ENCODE data around the gene PERCC1. TPM values are rescaled to one million over a fixed set of nuclear protein-coding genes. Genes with fewer than 3 reads are reported as not detected.
A peak's percentile ranks its signal among the peaks of the same experiment; 100 is the strongest.
"Not testable (repeated sequence)": the region's sequence is repeated elsewhere in the genome, so short reads cannot be mapped to it uniquely, and the experiment has no call there.

PERCC1 gene
- total and polyA plus RNA-seq, 3 donors from 2014 or later: 0.31 to 0.71 TPM; not detected in 1

- Histone ChIP-seq H3K27ac (peak overlapping the region; percentile 87 to 93), H3K36me3 (ENCODE audit: low read depth, missing control alignments) (no peaks in the 10 kb centered on the region), H3K27me3 (no peaks in the 10 kb centered on the region), H3K9me3 (no peaks in the 10 kb centered on the region), H3K4me3 (peak overlapping the region; percentile 88 to 89), H3K4me1 (peaks cover 14% of the 10 kb centered on the region)
- intact Hi-C loops (cut with DNase I; ENCODE audit: low total_unique reads): no loop called here
- 35 to 48% methylated on average over 15 of the region's 15 CpGs for WGBS, 2 donors
- TF ChIP-seq POLR2A (IDR thresholded peaks at IDR 0.05) (no peak), CTCF (IDR thresholded peaks at IDR 0.05) (no peak)
- no peak for DNase-seq
Measured at GRCh38 chr16:1475552-1476114, 44.8 kb downstream of the PERCC1 start.

DNA sequence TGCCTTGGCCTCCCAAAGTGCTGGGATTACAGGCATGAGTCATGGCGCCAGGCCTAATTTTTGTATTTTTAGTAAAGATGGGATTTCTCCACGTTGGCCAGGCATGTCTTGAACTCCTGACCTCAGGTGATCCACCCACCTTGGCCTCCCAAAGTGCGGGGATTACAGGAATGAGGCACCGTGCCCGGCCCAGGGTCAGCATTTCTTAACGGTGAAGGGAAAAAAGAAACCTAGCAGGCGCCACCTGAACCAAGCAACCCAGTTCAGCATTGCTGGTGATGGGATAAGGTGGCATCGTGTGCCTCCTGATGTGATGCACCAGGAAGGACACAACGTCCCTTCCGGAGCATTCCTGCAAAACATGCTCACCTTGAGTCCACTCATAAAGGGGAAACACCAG, 46.2 kb downstream of the PERCC1 start:
- Histone ChIP-seq H3K27me3 (no peaks in the 10 kb centered on the region), H3K4me1 (peaks cover 8% of the 10 kb centered on the region), H3K9me3 (no peaks in the 10 kb centered on the region), H3K27ac (no peak overlapping the region), H3K36me3 (ENCODE audit: low read depth, missing control alignments) (no peaks in the 10 kb centered on the region), H3K4me3 (no peak overlapping the region)
- 83 to 92% methylated on average over 4 to 10 of the region's 10 CpGs for WGBS, 2 donors
- intact Hi-C loops (cut with DNase I; ENCODE audit: low total_unique reads): no loop called here
- no peak for DNase-seq
- no peak for TF ChIP-seq POLR2A (IDR thresholded peaks at IDR 0.05)

- H3K36me3 ChIP-seq (ENCODE audit: low read depth, missing control alignments); H3K27ac ChIP-seq; H3K27me3 ChIP-seq; H3K4me3 ChIP-seq; intact Hi-C loops (cut with DNase I; ENCODE audit: low total_unique reads); DNase-seq; H3K9me3 ChIP-seq; H3K4me1 ChIP-seq: not testable (repeated sequence)
- 92 to 95% methylated on average over 9 of the region's 9 CpGs for WGBS, 2 donors
Measured at GRCh38 chr16:1478937-1479336, 48.1 kb downstream of the PERCC1 start.

- DNase-seq: no peak
- H3K4me1 ChIP-seq: no peaks in the 10 kb centered on the region
- 73 to 82% methylated on average over 22 to 28 of the region's 28 CpGs for WGBS, 2 donors
Measured at GRCh38 chr16:1481906-1482835, 51.3 kb downstream of the PERCC1 start.

More at GRCh38 chr16:1481906-1482835, 51.3 kb downstream of the PERCC1 start:
- TF ChIP-seq POLR2A (IDR thresholded peaks at IDR 0.05) (no peak), CTCF (IDR thresholded peaks at IDR 0.05) (no peak)
- intact Hi-C loops (cut with DNase I; ENCODE audit: low total_unique reads): no loop called here
- Histone ChIP-seq H3K27ac (no peak overlapping the region), H3K4me3 (no peak overlapping the region), H3K36me3 (ENCODE audit: low read depth, missing control alignments) (no peaks in the 10 kb centered on the region), H3K27me3 (no peaks in the 10 kb centered on the region), H3K9me3 (no peaks in the 10 kb centered on the region)

Other genes with a start within 250 kb of the PERCC1 start
- gene TPSG1, start 205.8 kb upstream of the PERCC1 start, total RNA-seq: 1 to 10 TPM in 1 of 2 donors, not detected in 1; 1.2 TPM
- gene TPSG1, start 205.8 kb upstream of the PERCC1 start, polyA plus RNA-seq (ENCODE audit: insufficient read depth, low read depth, low replicate concordance): not detected
- gene TPSB2, start 200.9 kb upstream of the PERCC1 start, total RNA-seq: 10 to 100 TPM; 10.8 to 49.5 TPM
- 16.1 TPM for gene TPSB2, start 200.9 kb upstream of the PERCC1 start, polyA plus RNA-seq (ENCODE audit: insufficient read depth, low read depth, low replicate concordance)
- gene TPSAB1, start 190.4 kb upstream of the PERCC1 start, total RNA-seq: 10 to 100 TPM; 11.7 to 32.0 TPM
- gene TPSAB1, start 190.4 kb upstream of the PERCC1 start, polyA plus RNA-seq (ENCODE audit: insufficient read depth, low read depth, low replicate concordance): 12.2 TPM
- gene TPSD1, start 175.0 kb upstream of the PERCC1 start, total RNA-seq: 1 to 10 TPM; 1.1 to 1.6 TPM
- gene TPSD1, start 175.0 kb upstream of the PERCC1 start, polyA plus RNA-seq (ENCODE audit: insufficient read depth, low read depth, low replicate concordance): 1.1 TPM
- gene UBE2I, start 121.4 kb upstream of the PERCC1 start, total RNA-seq: 100 to 1,000 TPM; 116 to 127 TPM
- gene UBE2I, start 121.4 kb upstream of the PERCC1 start, polyA plus RNA-seq (ENCODE audit: insufficient read depth, low read depth, low replicate concordance): 143 TPM
- gene BAIAP3, start 97.4 kb upstream of the PERCC1 start, total RNA-seq: 10 to 100 TPM; 29.8 to 60.4 TPM
- gene BAIAP3, start 97.4 kb upstream of the PERCC1 start, polyA plus RNA-seq (ENCODE audit: insufficient read depth, low read depth, low replicate concordance): 23.0 TPM
- gene TSR3, start 79.2 kb upstream of the PERCC1 start, total RNA-seq: 10 to 100 TPM; 79.4 to 89.5 TPM
- gene TSR3, start 79.2 kb upstream of the PERCC1 start, polyA plus RNA-seq (ENCODE audit: insufficient read depth, low read depth, low replicate concordance): 40.9 TPM
- 100 to 1,000 TPM; 106 to 150 TPM for gene GNPTG, start 79.1 kb upstream of the PERCC1 start, total RNA-seq
- gene GNPTG, start 79.1 kb upstream of the PERCC1 start, polyA plus RNA-seq (ENCODE audit: insufficient read depth, low read depth, low replicate concordance): 67.8 TPM
- 10 to 100 TPM; 49.2 to 49.9 TPM for gene UNKL, start 16.4 kb upstream of the PERCC1 start, total RNA-seq
- 23.7 TPM for gene UNKL, start 16.4 kb upstream of the PERCC1 start, polyA plus RNA-seq (ENCODE audit: insufficient read depth, low read depth, low replicate concordance)
- gene UQCC4, start 10.3 kb upstream of the PERCC1 start, total RNA-seq: 10 to 100 TPM; 22.8 to 27.7 TPM
- 17.5 TPM for gene UQCC4, start 10.3 kb upstream of the PERCC1 start, polyA plus RNA-seq (ENCODE audit: insufficient read depth, low read depth, low replicate concordance)
- gene CCDC154, start 13.5 kb downstream of the PERCC1 start, total RNA-seq: 10 to 100 TPM in 1 of 2 donors, 1 to 10 TPM in 1; 7.6 to 18.0 TPM
- 14.8 TPM for gene CCDC154, start 13.5 kb downstream of the PERCC1 start, polyA plus RNA-seq (ENCODE audit: insufficient read depth, low read depth, low replicate concordance)
- 100 to 1,000 TPM; 152 to 160 TPM for gene CLCN7, start 44.0 kb downstream of the PERCC1 start, total RNA-seq
- gene CLCN7, start 44.0 kb downstream of the PERCC1 start, polyA plus RNA-seq (ENCODE audit: insufficient read depth, low read depth, low replicate concordance): 79.6 TPM
- 1 to 10 TPM; 1.7 to 3.4 TPM for gene PTX4, start 57.9 kb downstream of the PERCC1 start, total RNA-seq
- gene PTX4, start 57.9 kb downstream of the PERCC1 start, polyA plus RNA-seq (ENCODE audit: insufficient read depth, low read depth, low replicate concordance): 1.3 TPM
- 10 to 100 TPM; 45.2 to 46.0 TPM for gene TELO2, start 62.3 kb downstream of the PERCC1 start, total RNA-seq
- 25.7 TPM for gene TELO2, start 62.3 kb downstream of the PERCC1 start, polyA plus RNA-seq (ENCODE audit: insufficient read depth, low read depth, low replicate concordance)
- gene TMEM204, start 102.6 kb downstream of the PERCC1 start, total RNA-seq: 10 to 100 TPM; 19.4 to 21.4 TPM
- gene TMEM204, start 102.6 kb downstream of the PERCC1 start, polyA plus RNA-seq (ENCODE audit: insufficient read depth, low read depth, low replicate concordance): 13.7 TPM
- 10 to 100 TPM; 57.4 to 74.0 TPM for gene IFT140, start 181.0 kb downstream of the PERCC1 start, total RNA-seq
- 113 TPM for gene IFT140, start 181.0 kb downstream of the PERCC1 start, polyA plus RNA-seq (ENCODE audit: insufficient read depth, low read depth, low replicate concordance)
- 10 to 100 TPM; 54.8 to 65.1 TPM for gene CRAMP1, start 181.3 kb downstream of the PERCC1 start, total RNA-seq
- 54.1 TPM for gene CRAMP1, start 181.3 kb downstream of the PERCC1 start, polyA plus RNA-seq (ENCODE audit: insufficient read depth, low read depth, low replicate concordance)
- gene JPT2, start 247.2 kb downstream of the PERCC1 start, total RNA-seq: 10 to 100 TPM; 25.8 to 27.9 TPM
- gene JPT2, start 247.2 kb downstream of the PERCC1 start, polyA plus RNA-seq (ENCODE audit: insufficient read depth, low read depth, low replicate concordance): 45.2 TPM

Data from testis (tissue), 3 donors.